Activated CD4-positive, CD25-positive, alpha-beta regulatory T cell treated with anti-CD3 and anti-CD28 coated beads, Interleukin-2, amount 50 U/mL, for 16 hours (primary cell): ENCODE data around the gene NEIL1.
"Not testable (repeated sequence)": the region's sequence is repeated elsewhere in the genome, so short reads cannot be mapped to it uniquely, and the experiment has no call there.

Experiments
- DNase-seq: peaks from one replicate; pipeline ENCODE4 v3.0.0-alpha.2; 2020; ENCODE audit warnings: low read depth, low spot score

The NEIL1 gene

GRCh38 chr15:75371901-75372688 lies 25.3 kb downstream of the NEIL1 start:
- DNase-seq, result no peak

- DNase-seq, result no peak
Measured at GRCh38 chr15:75380773-75381172, 33.9 kb downstream of the NEIL1 start.

GRCh38 chr15:75383986-75384385 lies 37.1 kb downstream of the NEIL1 start:
- DNase-seq, result not testable (repeated sequence)

- DNase-seq, result no peak
Measured at GRCh38 chr15:75389791-75390382, 43.0 kb downstream of the NEIL1 start.

- DNase-seq, result no peak
Measured at GRCh38 chr15:75397494-75397893, 50.7 kb downstream of the NEIL1 start.

- DNase-seq, result no peak
Measured at GRCh38 chr15:75403892-75404291, 57.1 kb downstream of the NEIL1 start.
